ENCODE measurements around the gene PDIK1L. TPM values are rescaled to one million over a fixed set of nuclear protein-coding genes. Genes with fewer than 3 reads are reported as not detected.

PDIK1L gene
- total and polyA plus RNA-seq, 9 of the 15 experiments (the other 6 are each of a cell fraction or from before 2014, with no cell fraction given) = 12.8 to 30.2 (median 21.5) TPM

GRCh38 chr1:26132128-26132833 is 20.7 kb downstream of the PDIK1L start (continued):
- TF ChIP-seq NR0B1 (IDR thresholded peaks at IDR 0.05; ENCODE audit: partially characterized antibody) (no peak), ETS1 (conservative IDR thresholded peaks at IDR 0.05; ENCODE audit: control insufficient read depth, low read depth, low read length) (no peak), PHB2 (IDR thresholded peaks at IDR 0.05; ENCODE audit: low read depth) (no peak), ZNF586 (CRISPR knock-in tag; conservative IDR thresholded peaks at IDR 0.05) (no peak), MXI1 (IDR thresholded peaks at IDR 0.05; ENCODE audit: low read depth, low read length) (peak; percentile 95), NR3C1 (CRISPR knock-in tag; IDR thresholded peaks at IDR 0.05) (no peak), ZNF408 (CRISPR knock-in tag; IDR thresholded peaks at IDR 0.05; ENCODE audit: low read depth) (no peak), CHD7 (IDR thresholded peaks at IDR 0.05; ENCODE audit: low read depth, low read length) (no peak), PTTG1 (tag; IDR thresholded peaks at IDR 0.05; ENCODE audit: low read depth) (no peak), FOXJ2 (tag; IDR thresholded peaks at IDR 0.05) (0 out of 2 replicates have a peak, but pooled peaks have one; percentile 35), BMI1 (IDR thresholded peaks at IDR 0.05; ENCODE audit: low read length) (peak; percentile 97), ZNF79 (CRISPR knock-in tag; IDR thresholded peaks at IDR 0.05; ENCODE audit: low read depth) (no peak), GTF2B (IDR thresholded peaks at IDR 0.05; ENCODE audit: extremely low read depth, insufficient read length) (no peak)
